ES-I3 (cell line): Measurements from ENCODE around the gene PHEX.

ENCODE experiments used
- H3K36me3 ChIP-seq: 2 replicates; pipeline ENCODE4 v1.6.1; 2013; ENCODE audit warnings: mild to moderate bottlenecking, low read length, control low read depth, moderate library complexity; ENCODE audit not compliant: insufficient read depth
- H3K4me1 ChIP-seq: 2 replicates; pipeline ENCODE4 v1.6.1; 2013; ENCODE audit warnings: mild to moderate bottlenecking, control low read depth, low read length; ENCODE audit not compliant: insufficient read depth
- H3K9ac ChIP-seq: 2 replicates; pipeline ENCODE4 v1.6.1; 2013; ENCODE audit warnings: low read depth, mild to moderate bottlenecking, low read length, moderate library complexity
- H3K9me3 ChIP-seq: 2 replicates; pipeline ENCODE4 v1.6.1; 2013; ENCODE audit warnings: mild to moderate bottlenecking, low read length, moderate library complexity; ENCODE audit not compliant: control insufficient read depth, insufficient read depth

Gene PHEX

GRCh38 chrX:22025751-22026150 lies 6.4 kb upstream of the PHEX start:
- H3K9ac ChIP-seq: no peak overlapping the region
- H3K36me3 ChIP-seq: no peaks in the 10 kb centered on the region
- peaks cover 14% of the 10 kb centered on the region for H3K4me1 ChIP-seq

DNA sequence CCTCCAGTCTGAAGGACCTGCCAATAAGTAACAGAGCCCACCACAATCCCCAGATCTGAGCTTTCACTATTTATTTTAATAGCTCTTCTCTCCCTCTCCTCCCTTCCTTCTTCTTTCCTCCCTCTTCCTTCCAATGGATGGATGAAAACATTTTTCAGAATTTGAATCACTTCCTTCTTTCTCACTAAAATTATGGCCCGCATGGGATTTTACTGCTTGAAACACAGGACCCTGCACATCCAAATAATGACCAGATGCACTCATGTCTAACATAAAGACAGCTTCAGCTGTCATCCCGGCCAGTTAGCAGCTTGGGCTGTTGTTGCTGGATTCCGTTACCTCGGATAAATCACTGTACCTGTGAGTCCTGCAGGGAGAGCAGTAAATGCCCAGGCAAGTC lies 5.4 kb upstream of the PHEX start:
- Histone ChIP-seq H3K4me1 (peaks cover 14% of the 10 kb centered on the region), H3K36me3 (no peaks in the 10 kb centered on the region), H3K9ac (no peak overlapping the region), H3K9me3 (no peaks in the 10 kb centered on the region)

More at GRCh38 chrX:22025751-22026150, 6.4 kb upstream of the PHEX start:
- no peaks in the 10 kb centered on the region for H3K9me3 ChIP-seq

DNA sequence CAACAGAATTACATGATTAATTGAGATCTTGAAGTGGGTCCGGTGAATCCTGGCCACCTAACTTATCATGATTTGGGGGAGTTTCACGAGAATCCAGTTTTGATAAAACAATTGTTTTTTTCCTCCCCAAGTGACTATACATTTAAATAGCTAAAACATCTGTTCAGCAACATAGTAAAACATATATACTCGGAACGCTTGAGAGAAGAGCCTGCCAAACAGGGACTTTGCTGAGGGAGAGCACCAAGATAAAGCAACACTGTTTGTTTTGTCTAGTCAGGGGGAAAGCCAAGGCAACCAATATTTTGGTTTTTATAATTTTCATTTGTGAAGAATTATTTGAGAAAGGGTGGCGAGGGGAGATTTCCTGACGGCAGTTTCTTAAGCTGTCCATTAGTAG lies 381 bp downstream of the PHEX start:
- no peak overlapping the region for H3K9ac ChIP-seq
- H3K36me3 ChIP-seq: no peaks in the 10 kb centered on the region
- H3K9me3 ChIP-seq: no peaks in the 10 kb centered on the region

DNA sequence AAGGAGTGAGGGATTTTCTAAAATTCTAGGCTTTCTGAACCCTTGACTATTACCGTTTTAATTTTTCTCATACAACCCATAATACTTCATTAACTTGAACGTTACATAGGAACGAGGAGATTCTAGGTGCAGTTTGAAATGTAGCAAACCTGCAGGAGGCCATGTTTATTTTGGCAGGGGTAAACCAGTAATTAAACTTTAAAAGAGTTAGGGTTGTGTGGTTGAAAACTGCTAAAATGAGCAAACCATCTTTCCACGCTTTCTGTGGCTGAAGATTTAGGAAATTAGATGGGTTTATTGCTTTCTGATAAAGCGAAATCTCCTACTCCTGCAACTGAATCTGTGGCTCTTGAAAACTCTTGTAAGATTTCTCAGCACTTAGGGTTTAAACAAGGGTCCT lies 1.7 kb downstream of the PHEX start:
- Histone ChIP-seq H3K36me3 (no peaks in the 10 kb centered on the region), H3K9me3 (no peaks in the 10 kb centered on the region), H3K9ac (no peak overlapping the region), H3K4me1 (peaks cover 25% of the 10 kb centered on the region)

More for the DNA sequence above, 381 bp downstream of the PHEX start:
- peaks cover 18% of the 10 kb centered on the region for H3K4me1 ChIP-seq

DNA sequence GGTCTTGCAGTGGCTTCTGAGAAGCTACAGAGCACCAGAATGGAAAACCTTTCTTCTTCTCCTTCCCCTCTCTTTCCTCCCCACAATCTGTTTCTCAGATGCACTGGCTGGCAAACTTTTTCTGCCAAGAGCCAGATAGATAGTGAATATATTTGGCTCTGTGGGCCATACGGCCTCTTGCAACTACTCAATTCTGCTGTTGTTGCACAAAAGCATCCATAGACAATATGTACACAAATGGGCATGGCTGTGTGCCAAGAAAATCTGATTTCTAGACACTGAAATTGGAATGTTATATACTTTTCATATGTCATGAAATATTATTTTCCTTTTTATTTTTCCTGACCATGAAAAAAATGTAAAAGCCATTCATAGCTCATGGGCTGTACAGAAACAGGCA lies 3.1 kb downstream of the PHEX start:
- H3K9ac ChIP-seq: no peak overlapping the region
- no peaks in the 10 kb centered on the region for H3K36me3 ChIP-seq
- H3K4me1 ChIP-seq: peaks cover 21% of the 10 kb centered on the region
- H3K9me3 ChIP-seq: no peaks in the 10 kb centered on the region

DNA sequence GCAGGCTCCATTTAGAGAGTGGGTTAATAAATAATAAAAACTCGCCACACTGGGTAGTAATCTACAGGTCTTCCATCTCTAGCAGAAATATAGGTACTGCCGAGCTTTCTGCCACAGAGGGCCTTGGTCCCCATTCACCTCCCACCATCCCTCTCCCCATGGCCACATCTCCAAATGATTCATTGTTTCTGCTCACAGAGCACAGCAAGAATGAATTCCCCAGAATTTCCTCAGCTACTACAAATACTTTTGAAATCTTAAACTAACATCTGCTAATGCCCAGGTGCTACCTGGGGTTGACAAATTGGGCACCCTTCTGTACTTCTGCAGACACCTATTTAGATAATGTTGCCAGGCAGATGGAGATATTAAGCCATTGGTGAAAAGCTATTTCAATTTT lies 5.1 kb downstream of the PHEX start:
- H3K9ac ChIP-seq: no peak overlapping the region
- H3K4me1 ChIP-seq: peaks cover 21% of the 10 kb centered on the region
- no peaks in the 10 kb centered on the region for H3K9me3 ChIP-seq
- H3K36me3 ChIP-seq: no peaks in the 10 kb centered on the region

DNA sequence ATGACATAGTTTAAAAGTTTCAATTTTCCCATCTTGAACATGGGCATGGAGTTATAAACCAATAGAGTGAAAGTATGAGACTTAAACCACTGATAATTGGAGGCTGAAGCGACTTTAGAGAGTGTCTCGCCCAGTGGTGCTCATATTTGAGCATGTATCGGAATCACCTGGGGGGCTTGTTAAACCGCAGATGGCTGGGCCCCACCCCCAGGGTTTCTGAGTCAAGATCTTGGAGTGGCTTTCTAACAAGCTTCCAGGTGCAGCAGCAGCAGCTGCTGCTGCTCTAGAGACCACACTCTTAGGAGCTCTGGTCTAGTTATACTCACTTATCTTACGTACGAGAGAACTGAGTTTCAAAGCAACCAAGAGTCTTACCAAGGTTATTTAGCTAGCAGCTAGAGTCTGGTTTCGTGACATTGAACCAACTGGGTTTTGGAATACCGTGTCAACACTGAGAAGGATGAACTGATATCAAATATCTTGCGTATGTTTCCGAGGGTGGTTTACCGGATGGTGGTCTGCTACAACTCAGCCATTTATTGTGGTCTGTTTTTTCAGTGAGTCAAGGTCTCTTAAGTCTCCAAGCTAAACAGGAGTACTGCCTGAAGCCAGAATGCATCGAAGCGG lies 5.9 kb downstream of the PHEX start:
- Histone ChIP-seq H3K9me3 (no peaks in the 10 kb centered on the region), H3K4me1 (peaks cover 21% of the 10 kb centered on the region), H3K36me3 (no peaks in the 10 kb centered on the region), H3K9ac (no peak overlapping the region)

DNA sequence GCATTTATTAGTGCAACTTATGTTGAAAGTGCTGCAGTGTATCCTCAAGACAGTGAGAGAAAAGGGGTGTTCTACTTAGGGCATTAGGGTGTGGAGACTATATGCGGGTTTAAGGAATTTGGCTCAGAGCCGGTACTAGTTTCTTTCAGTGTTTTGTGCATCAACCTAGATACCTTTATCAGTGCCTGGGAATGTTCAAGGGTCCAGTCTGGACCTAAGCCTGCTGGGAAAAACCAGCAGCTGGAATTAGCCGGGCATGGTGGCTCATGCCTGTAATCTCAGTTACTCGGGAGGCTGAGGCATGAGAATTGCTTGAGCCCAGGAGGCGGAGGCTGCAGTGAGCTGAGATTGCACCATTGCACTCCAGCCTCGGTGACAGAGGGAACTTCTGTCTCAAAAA lies 7.4 kb downstream of the PHEX start:
- Histone ChIP-seq H3K4me1 (peaks cover 22% of the 10 kb centered on the region), H3K9ac (no peak overlapping the region), H3K9me3 (no peaks in the 10 kb centered on the region), H3K36me3 (no peaks in the 10 kb centered on the region)

DNA sequence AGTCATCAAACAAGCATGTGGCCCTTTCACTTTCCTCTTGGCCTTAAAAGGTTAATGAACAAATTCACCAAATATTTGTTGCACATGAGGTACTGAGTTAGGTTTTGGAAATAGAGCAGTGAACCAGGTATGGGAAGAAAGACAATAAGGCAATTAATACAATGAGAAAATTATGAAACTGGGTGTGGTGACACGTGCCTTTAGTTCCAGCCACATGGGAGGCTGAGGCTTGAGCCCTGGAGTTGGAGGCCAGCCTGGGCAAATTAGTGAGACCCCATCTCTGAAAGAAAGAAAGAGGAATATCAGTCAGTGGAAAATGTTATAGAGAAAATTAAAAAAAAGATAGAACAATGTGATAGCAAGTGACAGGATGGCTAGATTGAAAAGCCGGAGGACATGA lies 8.1 kb downstream of the PHEX start:
- Histone ChIP-seq H3K9me3 (no peaks in the 10 kb centered on the region), H3K9ac (no peak overlapping the region), H3K36me3 (no peaks in the 10 kb centered on the region), H3K4me1 (peaks cover 18% of the 10 kb centered on the region)

DNA sequence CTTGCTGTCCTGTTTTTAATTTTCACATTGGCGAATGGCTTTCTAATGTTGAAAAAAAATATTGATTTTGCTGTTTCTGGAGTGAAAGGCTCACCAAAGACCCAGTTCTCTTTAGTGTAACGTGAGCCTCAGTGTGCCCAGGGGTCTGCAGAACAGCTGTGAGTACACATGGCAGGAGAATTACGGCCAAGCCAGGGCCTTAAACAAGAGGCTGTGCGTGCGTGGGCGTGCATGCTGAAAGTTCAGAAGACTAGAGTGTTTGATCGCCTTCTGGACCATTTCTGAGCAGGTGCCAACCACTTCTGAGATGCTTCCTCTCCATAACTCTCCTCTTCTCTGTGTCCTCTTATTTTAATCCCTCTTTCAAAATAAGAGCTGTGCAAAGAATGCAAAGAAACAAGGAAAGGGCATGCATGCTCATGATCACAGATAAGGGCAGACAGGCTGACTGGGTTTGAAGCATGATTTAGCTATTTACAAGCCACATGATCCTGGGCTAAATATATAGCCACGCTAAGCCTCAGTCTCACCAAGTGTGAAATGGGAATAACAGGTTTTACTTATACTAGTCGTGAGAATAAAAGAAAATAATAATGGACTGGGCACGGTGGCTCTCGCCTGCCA lies 9.9 kb downstream of the PHEX start:
- Histone ChIP-seq H3K9ac (no peak overlapping the region), H3K4me1 (peaks cover 18% of the 10 kb centered on the region), H3K9me3 (no peaks in the 10 kb centered on the region), H3K36me3 (no peaks in the 10 kb centered on the region)

GRCh38 chrX:22043872-22044271 lies 11.7 kb downstream of the PHEX start:
- Histone ChIP-seq H3K9me3 (no peaks in the 10 kb centered on the region), H3K9ac (no peak overlapping the region), H3K4me1 (peaks cover 6% of the 10 kb centered on the region; the same call in 1 of the 2 replicates), H3K36me3 (no peaks in the 10 kb centered on the region)

GRCh38 chrX:22047468-22047867 lies 15.3 kb downstream of the PHEX start:
- Histone ChIP-seq H3K9ac (no peak overlapping the region), H3K9me3 (no peaks in the 10 kb centered on the region), H3K4me1 (peaks cover 6% of the 10 kb centered on the region; the same call in 1 of the 2 replicates), H3K36me3 (no peaks in the 10 kb centered on the region)

- H3K9ac ChIP-seq: no peak overlapping the region
- H3K4me1 ChIP-seq: no peaks in the 10 kb centered on the region
- H3K36me3 ChIP-seq: no peaks in the 10 kb centered on the region
- no peaks in the 10 kb centered on the region for H3K9me3 ChIP-seq
Observed at GRCh38 chrX:22053481-22053880, 21.4 kb downstream of the PHEX start.

DNA sequence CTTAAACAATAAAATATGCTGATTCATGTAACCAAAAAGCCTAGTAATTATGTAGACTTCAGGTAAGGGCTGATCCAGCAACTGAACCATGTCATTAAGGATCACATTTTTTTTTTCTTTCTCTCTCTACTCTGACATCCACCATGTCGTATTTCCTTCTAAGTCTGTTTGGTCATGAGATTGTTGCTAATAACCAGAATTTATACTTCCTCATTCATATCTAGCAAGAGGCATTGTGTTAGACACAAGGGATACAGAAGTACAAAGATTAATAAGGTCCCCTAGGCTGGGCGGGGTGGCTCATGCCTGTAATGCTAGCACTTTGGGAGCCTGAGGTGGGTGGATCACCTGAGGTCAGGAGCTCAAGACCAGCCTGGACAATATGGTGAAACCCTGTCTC lies 24.1 kb downstream of the PHEX start:
- Histone ChIP-seq H3K9me3 (no peaks in the 10 kb centered on the region), H3K9ac (no peak overlapping the region), H3K36me3 (no peaks in the 10 kb centered on the region), H3K4me1 (peaks cover 9% of the 10 kb centered on the region; the same call in 1 of the 2 replicates)

DNA sequence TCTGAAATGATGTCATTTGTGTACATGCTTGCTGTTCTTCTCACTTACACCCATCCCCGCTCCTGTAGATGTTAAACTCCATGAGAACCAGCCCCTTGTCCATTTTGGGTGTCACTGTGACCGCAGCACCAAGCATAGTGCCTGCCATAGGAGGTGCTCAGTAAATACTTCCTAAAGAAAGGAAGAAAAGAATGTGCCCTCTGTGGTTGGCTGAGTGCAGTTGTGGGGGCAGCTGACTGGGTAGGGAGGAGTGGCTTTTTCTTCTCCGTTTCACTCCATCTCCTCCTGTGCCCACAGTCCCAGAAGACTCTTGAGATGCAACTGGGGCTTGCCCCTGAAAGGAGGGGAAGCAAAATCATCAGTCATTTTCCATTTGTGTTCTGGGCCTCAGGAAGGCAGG lies 25.5 kb downstream of the PHEX start:
- H3K36me3 ChIP-seq: no peaks in the 10 kb centered on the region
- peaks cover 9% of the 10 kb centered on the region; the same call in 1 of the 2 replicates for H3K4me1 ChIP-seq
- H3K9ac ChIP-seq: no peak overlapping the region
- no peaks in the 10 kb centered on the region for H3K9me3 ChIP-seq
